Adipose tissue (tissue), 3 donors: ENCODE results near the gene PTPRT. TPM values are rescaled to one million over a fixed set of nuclear protein-coding genes. Genes with fewer than 3 reads are reported as not detected.

ENCODE experiments used
- H3K27ac ChIP-seq: one replicate; pipeline ENCODE4 v1.5.1; 2013; ENCODE audit warnings: low read depth, low read length
- WGBS, 3 donors: extraction: QIAGEN DNeasy Blood & Tissue Kit; methylation state at CpG; one replicate each; pipeline ENCODE4 v1.1.7; 2013; 5-methylcytosine and 5-hydroxymethylcytosine counted together
- polyA plus RNA-seq, 3 donors: library from polyadenylated mRNA; stranded (reverse); fragments of 200-250 nt; gene quantifications; one replicate each; pipeline ENCODE4 v1.2.3, GENCODE V29; 2013
- donor health status: healthy with polysubstance abuse.
- donor health status: Bipolar disorder and iron deficiency.
- donor health status: healthy.

The PTPRT gene
- polyA plus RNA-seq, 3 donors, result 0.04 to 0.30 (median 0.11) TPM

GRCh38 chr20:42646250-42646649, 543.5 kb downstream of the PTPRT start:
- H3K27ac ChIP-seq, result no peak overlapping the region
- WGBS, 3 donors, result 52 to 60% (median 57%) methylated on average over 3 of the region's 3 CpGs

GRCh38 chr20:42641886-42642285, 547.8 kb downstream of the PTPRT start:
- 56 to 70% (median 67%) methylated on average over 1 of the region's 1 CpG for WGBS, 3 donors
- no peak overlapping the region for H3K27ac ChIP-seq

- no peak overlapping the region for H3K27ac ChIP-seq
- WGBS, 3 donors, result 60 to 67% (median 63%) methylated on average over 5 of the region's 5 CpGs
Measured at GRCh38 chr20:42639140-42639539, 550.6 kb downstream of the PTPRT start.

GRCh38 chr20:42635699-42636411, 553.9 kb downstream of the PTPRT start:
- 51 to 78% (median 76%) methylated on average over 6 of the region's 6 CpGs for WGBS, 3 donors

GRCh38 chr20:42634156-42634555, 555.5 kb downstream of the PTPRT start:
- 94 to 97% (median 94%) methylated on average over 2 of the region's 2 CpGs for WGBS, 3 donors
- H3K27ac ChIP-seq, result no peak overlapping the region

More at GRCh38 chr20:42635699-42636411, 553.9 kb downstream of the PTPRT start:
- no peak overlapping the region for H3K27ac ChIP-seq

- no peak overlapping the region for H3K27ac ChIP-seq
- 57 to 84% (median 77%) methylated on average over 1 of the region's 1 CpG for WGBS, 3 donors
Measured at GRCh38 chr20:42628683-42629082, 561.0 kb downstream of the PTPRT start.

GRCh38 chr20:42613076-42613475, 576.6 kb downstream of the PTPRT start:
- H3K27ac ChIP-seq, result no peak overlapping the region
- 73 to 82% (median 75%) methylated on average over 3 of the region's 3 CpGs for WGBS, 3 donors

- H3K27ac ChIP-seq, result no peak overlapping the region
- WGBS, 3 donors, result 62 to 74% (median 66%) methylated on average over 7 of the region's 7 CpGs
Measured at GRCh38 chr20:42611889-42612837, 577.5 kb downstream of the PTPRT start.

- WGBS, 3 donors, result 85 to 86% (median 85%) methylated on average over 4 of the region's 4 CpGs
- H3K27ac ChIP-seq, result no peak overlapping the region
Measured at GRCh38 chr20:42611423-42611822, 578.3 kb downstream of the PTPRT start.

GRCh38 chr20:42610070-42610469, 579.6 kb downstream of the PTPRT start:
- no peak overlapping the region for H3K27ac ChIP-seq
- WGBS, 3 donors, result 76 to 87% (median 78%) methylated on average over 4 of the region's 4 CpGs

- WGBS, 3 donors, result 46 to 68% (median 56%) methylated on average over 4 of the region's 4 CpGs
- H3K27ac ChIP-seq, result no peak overlapping the region
Measured at GRCh38 chr20:42609618-42610017, 580.1 kb downstream of the PTPRT start.

GRCh38 chr20:42604998-42605956, 584.4 kb downstream of the PTPRT start:
- H3K27ac ChIP-seq, result no peak overlapping the region
- 56 to 64% (median 62%) methylated on average over 13 of the region's 13 CpGs for WGBS, 3 donors

- H3K27ac ChIP-seq, result no peak overlapping the region
- WGBS, 3 donors, result 60 to 83% (median 67%) methylated on average over 4 of the region's 4 CpGs
Measured at GRCh38 chr20:42603655-42604054, 586.1 kb downstream of the PTPRT start.

GRCh38 chr20:42598581-42598980, 591.1 kb downstream of the PTPRT start:
- WGBS, 3 donors, result 54 to 70% (median 55%) methylated on average over 5 of the region's 5 CpGs

GRCh38 chr20:42595625-42596024, 594.1 kb downstream of the PTPRT start:
- WGBS, 3 donors, result 48 to 92% (median 81%) methylated on average over 1 of the region's 1 CpG
- H3K27ac ChIP-seq, result no peak overlapping the region

More at GRCh38 chr20:42598581-42598980, 591.1 kb downstream of the PTPRT start:
- H3K27ac ChIP-seq, result no peak overlapping the region

- no peak overlapping the region for H3K27ac ChIP-seq
- 46 to 77% (median 73%) methylated on average over 3 of the region's 3 CpGs for WGBS, 3 donors
Measured at GRCh38 chr20:42594659-42595058, 595.0 kb downstream of the PTPRT start.

- 64 to 77% (median 77%) methylated on average over 7 of the region's 7 CpGs for WGBS, 3 donors
- H3K27ac ChIP-seq, result no peak overlapping the region
Measured at GRCh38 chr20:42594011-42594410, 595.7 kb downstream of the PTPRT start.

- H3K27ac ChIP-seq, result no peak overlapping the region
- 65 to 89% (median 74%) methylated on average over 2 of the region's 2 CpGs for WGBS, 3 donors
Measured at GRCh38 chr20:42589976-42590639, 599.6 kb downstream of the PTPRT start.
